GM19452 (cell line): ENCODE results near the gene CAP2.

Experiments
- ATAC-seq: cut with Tn5 transposase; IDR thresholded peaks from one replicate; pipeline ENCODE4 v1.9.1; 2021; ENCODE audit not compliant: unreplicated experiment

Gene CAP2

GRCh38 chr6:17472653-17473183, 79.3 kb downstream of the CAP2 start:
- no peak for ATAC-seq

- ATAC-seq: no peak
Observed at GRCh38 chr6:17473554-17473953, 80.2 kb downstream of the CAP2 start.

GRCh38 chr6:17474289-17474688, 80.9 kb downstream of the CAP2 start:
- ATAC-seq: no peak

GRCh38 chr6:17475606-17476244, 82.3 kb downstream of the CAP2 start:
- ATAC-seq: no peak

- ATAC-seq: no peak
Observed at GRCh38 chr6:17476511-17476910, 83.1 kb downstream of the CAP2 start.

- ATAC-seq: no peak
Observed at GRCh38 chr6:17477356-17477755, 84.0 kb downstream of the CAP2 start.

GRCh38 chr6:17478223-17478907, 85.0 kb downstream of the CAP2 start:
- ATAC-seq: no peak

GRCh38 chr6:17478946-17479345, 85.6 kb downstream of the CAP2 start:
- ATAC-seq: no peak

- no peak for ATAC-seq
Observed at GRCh38 chr6:17480476-17480875, 87.1 kb downstream of the CAP2 start.

GRCh38 chr6:17482711-17483110, 89.3 kb downstream of the CAP2 start:
- no peak for ATAC-seq

- ATAC-seq: no peak
Observed at GRCh38 chr6:17483391-17484016, 90.1 kb downstream of the CAP2 start.

GRCh38 chr6:17484201-17484849, 90.9 kb downstream of the CAP2 start:
- ATAC-seq: no peak

GRCh38 chr6:17485181-17485580, 91.8 kb downstream of the CAP2 start:
- no peak for ATAC-seq

- no peak for ATAC-seq
Observed at GRCh38 chr6:17485946-17486345, 92.6 kb downstream of the CAP2 start.

GRCh38 chr6:17486680-17487079, 93.3 kb downstream of the CAP2 start:
- ATAC-seq: no peak

GRCh38 chr6:17490724-17491123, 97.3 kb downstream of the CAP2 start:
- ATAC-seq: no peak

GRCh38 chr6:17491416-17492142, 98.2 kb downstream of the CAP2 start:
- ATAC-seq: no peak

GRCh38 chr6:17492350-17492749, 99.0 kb downstream of the CAP2 start:
- no peak for ATAC-seq

- no peak for ATAC-seq
Observed at GRCh38 chr6:17493286-17493685, 99.9 kb downstream of the CAP2 start.

- no peak for ATAC-seq
Observed at GRCh38 chr6:17494177-17494576, 100.8 kb downstream of the CAP2 start.

GRCh38 chr6:17494919-17495318, 101.5 kb downstream of the CAP2 start:
- no peak for ATAC-seq
